HL-60/S4 (cell line): Measurements from ENCODE around the gene ATP5F1A.
"Not testable (repeated sequence)": the region's sequence is repeated elsewhere in the genome, so short reads cannot be mapped to it uniquely, and the experiment has no call there.

Experiments used
- in situ Hi-C: fragments of 300-500 bp; cut with MboI; formaldehyde crosslinking; loops from 2 replicates; pipeline ENCODE4 v1.14.3; 2022; ENCODE audit warnings: low sequenced_read_pairs

Gene ATP5F1A

GRCh38 chr18:46050268-46050667 is 47.8 kb downstream of the ATP5F1A start:
- in situ Hi-C loops: no loop called here

- in situ Hi-C loops: no loop called here
Observed at GRCh38 chr18:46048641-46049040, 49.5 kb downstream of the ATP5F1A start.

DNA sequence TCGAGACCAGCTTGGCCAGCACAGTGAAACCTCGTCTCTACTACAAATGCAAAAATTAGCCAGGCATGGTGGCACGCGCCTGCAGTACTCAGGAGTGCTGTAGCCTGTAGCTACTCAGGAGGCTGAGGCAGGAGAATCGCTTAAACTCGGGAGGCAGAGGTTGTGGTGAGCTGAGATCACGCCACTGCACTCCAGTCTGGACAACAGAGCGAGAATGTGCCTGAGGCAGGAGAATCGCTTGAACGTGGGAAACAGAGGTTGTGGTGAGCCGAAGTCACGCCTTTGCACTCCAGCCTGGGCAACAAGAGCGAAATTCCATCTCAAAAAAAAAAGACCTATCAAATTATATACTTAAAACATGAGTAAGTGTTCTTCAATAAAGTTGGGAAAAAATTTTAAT is 50.7 kb downstream of the ATP5F1A start:
- in situ Hi-C loops: not testable (repeated sequence)

GRCh38 chr18:46046688-46047087 is 51.4 kb downstream of the ATP5F1A start:
- in situ Hi-C loops: no loop called here

DNA sequence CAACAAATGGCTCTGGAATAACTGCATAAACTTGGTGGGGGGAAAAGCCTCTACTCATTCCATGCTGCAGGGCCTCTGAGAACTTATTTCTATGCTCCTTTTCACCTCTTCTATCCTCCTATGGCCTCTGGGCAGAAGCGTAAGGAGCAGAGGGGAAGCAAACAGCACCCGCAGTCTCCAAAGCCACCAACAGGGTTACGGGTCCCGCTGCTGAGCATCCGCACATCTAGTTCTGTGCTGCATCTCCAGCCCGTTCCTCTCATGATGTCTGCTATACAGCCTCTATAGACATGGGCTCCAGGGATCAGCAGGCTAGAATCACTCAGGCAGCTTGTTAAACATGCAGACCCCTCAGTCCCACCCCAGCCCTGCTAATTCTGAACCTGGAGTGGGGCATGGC is 52.0 kb downstream of the ATP5F1A start:
- in situ Hi-C loops: no loop called here

DNA sequence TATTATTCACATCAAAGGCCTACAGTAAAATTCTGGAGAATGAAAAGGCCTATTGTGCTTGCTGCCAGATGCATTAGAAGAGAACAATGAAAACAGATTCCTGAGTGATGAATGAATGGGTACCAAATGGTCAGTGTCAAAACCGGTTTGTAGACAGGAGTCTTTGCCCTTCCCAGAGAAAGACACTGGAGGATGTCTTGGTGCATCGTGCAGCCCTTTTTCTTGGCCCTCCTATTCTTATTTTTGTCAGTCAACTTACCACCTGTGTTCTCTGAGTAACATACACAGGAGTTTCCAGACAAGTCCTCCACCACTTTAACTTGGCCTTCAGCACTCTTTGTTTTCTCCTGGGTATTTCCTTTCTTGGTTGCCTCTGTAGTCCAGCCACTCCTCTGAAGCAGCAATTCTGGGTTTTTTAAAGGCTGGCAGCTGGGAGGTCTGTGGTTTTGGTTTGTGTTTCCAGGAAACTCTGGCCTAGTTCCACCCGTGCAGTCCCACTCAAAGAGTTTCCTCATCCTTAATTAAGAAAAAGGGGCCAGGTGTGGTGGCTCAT is 55.4 kb downstream of the ATP5F1A start:
- in situ Hi-C loops: no loop called here

DNA sequence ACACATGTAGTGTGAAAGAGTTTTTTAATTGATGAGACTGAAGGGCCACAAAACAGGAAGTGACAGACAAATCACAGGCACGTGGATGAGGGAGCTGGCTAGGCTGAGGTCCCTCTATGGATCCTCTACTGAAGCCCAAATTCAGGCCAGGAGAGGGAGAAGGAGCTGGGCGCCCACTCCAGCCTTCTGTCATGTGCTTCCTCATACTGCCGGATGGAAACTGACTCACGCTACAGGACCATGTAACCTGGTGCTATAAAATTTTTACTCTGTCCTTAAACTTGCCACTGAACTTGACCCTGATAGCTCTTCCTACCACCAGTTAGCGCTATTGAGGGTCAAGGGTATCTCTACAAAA is 57.4 kb downstream of the ATP5F1A start:
- in situ Hi-C loops: no loop called here

DNA sequence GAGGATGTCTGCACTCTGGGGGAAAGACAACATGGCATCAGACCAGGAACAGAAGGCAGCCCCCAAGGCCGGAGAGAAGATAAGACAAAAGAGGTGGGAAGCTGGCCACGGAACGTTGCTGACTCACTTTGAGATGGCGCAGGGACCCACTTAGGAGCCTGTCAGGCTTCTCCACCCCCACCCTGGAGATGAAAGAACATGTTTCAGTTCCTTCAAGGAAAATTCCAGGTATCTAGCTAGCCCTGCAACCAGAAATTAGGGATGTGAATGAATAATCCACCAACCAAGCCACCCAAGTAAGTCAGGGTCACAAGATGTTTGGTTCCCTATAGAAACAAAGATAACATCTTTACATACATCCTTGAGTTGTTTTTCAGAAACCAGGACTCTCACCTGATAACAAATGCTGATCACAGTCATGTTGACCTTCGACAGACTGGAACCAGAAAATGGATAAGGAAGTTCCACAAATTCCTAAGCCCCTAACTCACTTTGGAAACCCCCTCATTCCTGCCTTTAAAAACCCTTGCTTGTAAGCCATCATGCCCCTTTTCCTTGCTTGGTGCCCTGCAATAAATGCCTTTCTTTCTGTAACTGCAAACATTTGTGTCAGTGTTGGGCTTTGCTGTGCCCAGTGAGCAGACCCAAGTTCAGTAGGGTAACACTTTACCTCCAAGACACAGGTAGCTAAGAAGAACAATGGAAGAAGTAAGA is 57.9 kb downstream of the ATP5F1A start:
- in situ Hi-C loops: no loop called here

DNA sequence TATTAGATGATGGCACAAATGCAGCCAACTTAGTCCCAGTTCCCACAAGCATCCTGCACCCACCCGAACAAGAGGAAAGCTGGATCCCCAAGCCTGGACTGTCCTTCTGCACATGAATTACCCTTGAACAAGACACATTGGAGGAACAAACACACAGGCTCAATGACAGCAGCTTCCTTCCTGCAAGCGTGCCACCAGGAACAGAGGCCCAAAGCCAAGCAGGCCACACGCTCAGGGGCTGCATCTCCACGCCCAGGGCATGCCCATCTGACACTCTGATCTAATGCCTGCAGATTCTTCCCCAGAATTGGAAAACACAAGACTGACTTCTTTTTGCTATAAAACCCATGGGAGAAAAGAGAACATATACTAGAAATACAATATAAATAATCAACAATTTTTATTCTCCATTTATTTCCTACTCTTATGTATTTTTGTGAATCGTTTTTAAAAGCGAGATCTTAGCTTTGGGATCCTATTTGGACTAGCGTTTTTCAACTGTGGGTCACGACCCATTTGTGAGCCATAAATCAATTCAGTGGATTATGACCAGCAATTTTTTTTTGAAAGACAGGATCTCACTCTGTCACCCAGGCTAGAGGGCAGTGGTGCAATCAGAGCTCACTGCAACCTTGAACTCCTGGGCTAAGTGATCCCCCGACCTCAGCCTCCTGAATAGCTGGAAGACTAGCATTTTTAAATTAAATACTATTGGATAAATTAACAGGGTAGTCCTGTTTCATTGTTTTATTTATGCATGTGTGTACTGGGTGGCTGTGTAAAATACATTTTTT is 60.4 kb downstream of the ATP5F1A start:
- in situ Hi-C loops: no loop called here

- in situ Hi-C loops: no loop called here
Observed at GRCh38 chr18:46035696-46036680, 62.1 kb downstream of the ATP5F1A start.

DNA sequence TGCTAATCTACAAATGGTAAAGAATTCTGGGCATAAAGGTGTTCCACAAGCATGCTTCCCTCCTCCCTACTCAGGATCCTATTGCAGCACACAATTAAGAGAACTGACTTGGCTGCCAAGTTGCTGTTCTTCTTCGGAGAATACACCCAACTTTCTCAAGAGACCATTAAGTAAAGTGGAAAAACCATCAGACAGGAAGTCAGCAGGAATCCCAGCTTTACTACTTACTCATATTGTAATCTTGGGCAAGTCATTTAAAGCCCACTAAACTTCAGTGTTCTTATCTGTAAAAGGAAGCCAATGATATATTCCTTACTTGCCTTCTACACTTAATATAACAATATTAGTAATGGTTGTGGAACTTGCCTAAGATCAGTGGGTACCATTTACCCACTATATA is 63.9 kb downstream of the ATP5F1A start:
- in situ Hi-C loops: no loop called here

DNA sequence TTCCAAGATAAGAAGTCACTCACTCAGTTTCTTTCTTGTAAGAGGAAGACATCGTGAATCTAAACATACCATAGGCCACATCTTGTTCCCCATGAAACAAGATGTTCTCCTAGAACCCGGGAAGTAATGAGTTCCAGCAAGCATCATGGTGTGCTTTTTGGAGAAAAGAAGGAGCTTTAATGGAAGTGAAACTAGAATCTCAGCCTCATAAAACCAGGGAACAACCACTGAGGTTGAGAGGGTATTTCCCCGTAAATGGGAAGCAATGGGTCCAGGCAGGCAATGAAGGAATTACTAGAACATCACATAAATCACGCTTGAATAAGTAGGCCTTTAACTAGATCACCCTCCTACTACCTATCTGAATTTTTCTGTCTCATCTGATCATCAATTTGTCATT is 66.4 kb downstream of the ATP5F1A start:
- in situ Hi-C loops: no loop called here
